HepG2 (cell line): Measurements from ENCODE around the gene NTN3. TPM values are rescaled to one million over a fixed set of nuclear protein-coding genes. Genes with fewer than 3 reads are reported as not detected.

Experiments used
- BRF2 ChIP-seq: sonication (generic); formaldehyde crosslinking; IDR thresholded peaks from 2 replicates; pipeline ENCODE4 v1.8.1; 2022; ENCODE audit warnings: mild to moderate bottlenecking, missing genetic modification reagents
- GATAD1 ChIP-seq: IDR thresholded peaks from 2 replicates; pipeline ENCODE4 v1.6.1; 2016; ENCODE audit warnings: missing genetic modification reagents, missing compliant biosample characterization
- HOXA3 ChIP-seq: sonication (generic); formaldehyde crosslinking; IDR thresholded peaks from 2 replicates; pipeline ENCODE4 v1.5.0; 2020; ENCODE audit warnings: missing genetic modification reagents
- KAT8 ChIP-seq: IDR thresholded peaks from 2 replicates; pipeline ENCODE4 v1.6.1; 2016; ENCODE audit warnings: missing genetic modification reagents, missing compliant biosample characterization
- KDM2A ChIP-seq: sonication (generic); formaldehyde crosslinking; IDR thresholded peaks from 2 replicates; pipeline ENCODE4 v1.4.0; 2020; ENCODE audit warnings: low read depth, missing genetic modification reagents, borderline replicate concordance
- MED8 ChIP-seq: sonication (generic); formaldehyde crosslinking; IDR thresholded peaks from 2 replicates; pipeline ENCODE4 v1.8.1; 2023; ENCODE audit warnings: mild to moderate bottlenecking, missing genetic modification reagents; ENCODE audit not compliant: insufficient replicate concordance
- MEIS2 ChIP-seq: sonication (generic); formaldehyde crosslinking; IDR thresholded peaks from 2 replicates; pipeline ENCODE4 v1.9.0; 2021; ENCODE audit warnings: mild to moderate bottlenecking, missing genetic modification reagents
- NFYC ChIP-seq: IDR thresholded peaks from 2 replicates; pipeline ENCODE4 v1.6.1; 2016; ENCODE audit warnings: missing genetic modification reagents, missing compliant biosample characterization
- PPARG ChIP-seq: conservative IDR thresholded peaks from 2 replicates; pipeline ENCODE4 v1.6.1; 2016; ENCODE audit warnings: missing biosample characterization, missing genetic modification reagents
- RBFOX2 ChIP-seq: fragments of 200-400 bp; formaldehyde crosslinking; IDR thresholded peaks from 2 replicates; pipeline ENCODE4 v1.6.1; 2017; ENCODE audit warnings: low read depth, mild to moderate bottlenecking, low read length
- RFX3 ChIP-seq: IDR thresholded peaks from 2 replicates; pipeline ENCODE4 v1.6.1; 2016; ENCODE audit warnings: missing biosample characterization, missing genetic modification reagents
- RFXAP ChIP-seq: sonication (generic); formaldehyde crosslinking; IDR thresholded peaks from 2 replicates; pipeline ENCODE4 v1.4.0; 2020; ENCODE audit warnings: missing genetic modification reagents, borderline replicate concordance
- STAG1 ChIP-seq: sonication (generic); formaldehyde crosslinking; IDR thresholded peaks from 2 replicates; pipeline ENCODE4 v1.4.0; 2020; ENCODE audit warnings: missing genetic modification reagents
- TBX2 ChIP-seq: sonication (generic); formaldehyde crosslinking; IDR thresholded peaks from 2 replicates; pipeline ENCODE4 v1.5.0; 2020; ENCODE audit warnings: missing genetic modification reagents, mild to moderate bottlenecking, borderline replicate concordance
- TBX3 ChIP-seq: fragments of 450-650 bp; IDR thresholded peaks from 2 replicates; pipeline ENCODE4 v1.6.1; 2017; ENCODE audit warnings: antibody characterized with exemption, mild to moderate bottlenecking, inconsistent platforms, borderline replicate concordance
- TEAD3 ChIP-seq: optimal IDR thresholded peaks from 2 replicates; pipeline ENCODE3; 2016; ENCODE audit warnings: borderline replicate concordance
- TERF1 ChIP-seq: sonication (generic); formaldehyde crosslinking; IDR thresholded peaks from 2 replicates; pipeline ENCODE4 v1.8.0; 2022; ENCODE audit warnings: mild to moderate bottlenecking, missing genetic modification reagents, moderate library complexity
- ZMAT3 ChIP-seq: sonication (generic); formaldehyde crosslinking; conservative IDR thresholded peaks from 2 replicates; pipeline ENCODE4 v1.7.0; 2021; ENCODE audit warnings: missing genetic modification reagents
- ZNF503 ChIP-seq: sonication (generic); formaldehyde crosslinking; IDR thresholded peaks from 2 replicates; pipeline ENCODE4 v1.4.0; 2020; ENCODE audit warnings: missing genetic modification reagents
- ZNF570 ChIP-seq: sonication (generic); formaldehyde crosslinking; IDR thresholded peaks from 2 replicates; pipeline ENCODE4 v1.4.0; 2020; ENCODE audit warnings: mild to moderate bottlenecking, missing genetic modification reagents, borderline replicate concordance
- ZNF615 ChIP-seq: sonication (generic); formaldehyde crosslinking; IDR thresholded peaks from 2 replicates; pipeline ENCODE4 v1.5.0; 2020; ENCODE audit warnings: mild to moderate bottlenecking, missing genetic modification reagents, borderline replicate concordance
- ZNF629 ChIP-seq: sonication (generic); formaldehyde crosslinking; conservative IDR thresholded peaks from 2 replicates; pipeline ENCODE4 v1.5.0; 2020; ENCODE audit warnings: missing genetic modification reagents
- ZNF768 ChIP-seq: sonication (generic); formaldehyde crosslinking; IDR thresholded peaks from 2 replicates; pipeline ENCODE4 v1.4.0; 2020; ENCODE audit warnings: missing genetic modification reagents
- ZSCAN12 ChIP-seq: sonication (generic); formaldehyde crosslinking; IDR thresholded peaks from 2 replicates; pipeline ENCODE4 v1.9.0; 2021; ENCODE audit warnings: mild to moderate bottlenecking, missing genetic modification reagents
- polyA plus RNA-seq, 8 experiments: library from polyadenylated mRNA; depleted of rRNA in 3 of 8; stranded (reverse) in 7 of 8; unstranded in 1 of 8; fragments of >200 nt; fragmentation: Illumina TruSeq in 4 of 8; extraction: Trizol in 4 of 8; gene quantifications; 2 replicates each; pipeline versions ENCODE4 v1.2.1 to v1.2.3, GENCODE V29; 2011 to 2016; ENCODE audit warnings: low read depth in 4 of 8, missing spikeins in 1 of 8, mixed read lengths in 1 of 8; ENCODE audit not compliant: insufficient read depth in 1 of 8
- total RNA-seq, 5 experiments: library from RNA; depleted of rRNA; stranded (reverse); fragments of >200 nt; fragmentation: Illumina TruSeq; extraction: Trizol; gene quantifications; 2 replicates each; pipeline ENCODE4 v1.2.3, GENCODE V29; 2016; ENCODE audit warnings: low read depth in 1 of 5
- TF ChIP-seq, protein P1 (sequence below): sonication (generic); formaldehyde crosslinking; IDR thresholded peaks from 2 replicates; pipeline ENCODE4 v1.5.0; 2020; ENCODE audit warnings: mild to moderate bottlenecking, missing genetic modification reagents

The NTN3 gene
- total and polyA plus RNA-seq, 2 of the 13 experiments (the other 11 are each of a cell fraction or from before 2014, with no cell fraction given) = 0.09 to 0.20 TPM

GRCh38 chr16:2520097-2520783 is 49.1 kb downstream of the NTN3 start, which contains the start of gene AMDHD2 (continued):
- TF ChIP-seq TERF1 (CRISPR knock-in tag) (no peak), MEIS2 (CRISPR knock-in tag) (peak; percentile 45; the same call in 1 of the 2 replicates), GATAD1 (CRISPR knock-in tag) (peak; percentile 94), HOXA3 (CRISPR knock-in tag) (peak; percentile 70), RBFOX2 (peak; percentile 91), RFX3 (no peak), TEAD3 (CRISPR knock-in tag) (no peak), MED8 (CRISPR knock-in tag) (peak; percentile 1), KAT8 (CRISPR knock-in tag) (peak; percentile 64; the same call in 1 of the 2 replicates), ZMAT3 (CRISPR knock-in tag) (no peak), PPARG (CRISPR knock-in tag) (no peak), ZSCAN12 (CRISPR knock-in tag) (no peak), TBX3 (no peak), TBX2 (CRISPR knock-in tag) (no peak), ZNF503 (no peak), STAG1 (CRISPR knock-in tag) (0 out of 2 replicates have a peak, but pooled peaks have one; percentile 3), BRF2 (CRISPR knock-in tag) (no peak), ZNF768 (CRISPR knock-in tag) (no peak), RFXAP (CRISPR knock-in tag) (peak; percentile 22; the same call in 1 of the 2 replicates), NFYC (CRISPR knock-in tag) (no peak), ZNF570 (no peak), KDM2A (CRISPR knock-in tag) (peak; percentile 99), ZNF629 (no peak), ZNF615 (CRISPR knock-in tag) (no peak)
- TF ChIP-seq, protein P1, sequence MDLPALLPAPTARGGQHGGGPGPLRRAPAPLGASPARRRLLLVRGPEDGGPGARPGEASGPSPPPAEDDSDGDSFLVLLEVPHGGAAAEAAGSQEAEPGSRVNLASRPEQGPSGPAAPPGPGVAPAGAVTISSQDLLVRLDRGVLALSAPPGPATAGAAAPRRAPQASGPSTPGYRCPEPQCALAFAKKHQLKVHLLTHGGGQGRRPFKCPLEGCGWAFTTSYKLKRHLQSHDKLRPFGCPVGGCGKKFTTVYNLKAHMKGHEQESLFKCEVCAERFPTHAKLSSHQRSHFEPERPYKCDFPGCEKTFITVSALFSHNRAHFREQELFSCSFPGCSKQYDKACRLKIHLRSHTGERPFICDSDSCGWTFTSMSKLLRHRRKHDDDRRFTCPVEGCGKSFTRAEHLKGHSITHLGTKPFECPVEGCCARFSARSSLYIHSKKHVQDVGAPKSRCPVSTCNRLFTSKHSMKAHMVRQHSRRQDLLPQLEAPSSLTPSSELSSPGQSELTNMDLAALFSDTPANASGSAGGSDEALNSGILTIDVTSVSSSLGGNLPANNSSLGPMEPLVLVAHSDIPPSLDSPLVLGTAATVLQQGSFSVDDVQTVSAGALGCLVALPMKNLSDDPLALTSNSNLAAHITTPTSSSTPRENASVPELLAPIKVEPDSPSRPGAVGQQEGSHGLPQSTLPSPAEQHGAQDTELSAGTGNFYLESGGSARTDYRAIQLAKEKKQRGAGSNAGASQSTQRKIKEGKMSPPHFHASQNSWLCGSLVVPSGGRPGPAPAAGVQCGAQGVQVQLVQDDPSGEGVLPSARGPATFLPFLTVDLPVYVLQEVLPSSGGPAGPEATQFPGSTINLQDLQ = no peak
